GM19193 (cell line): ENCODE results near the gene SRF.

Experiments
- POLR2A ChIP-seq: IDR thresholded peaks from 4 replicates; pipeline ENCODE4 v1.6.1; 2011; ENCODE audit not compliant: insufficient read depth, insufficient read length; ENCODE audit errors: extremely low read depth

Gene SRF

GRCh38 chr6:43173591-43174262 is 2.7 kb downstream of the SRF start:
- TF ChIP-seq POLR2A = no peak

- peak; percentile 67 for TF ChIP-seq POLR2A
Measured at GRCh38 chr6:43174263-43175112, 3.4 kb downstream of the SRF start.

GRCh38 chr6:43175676-43176422 is 4.8 kb downstream of the SRF start:
- TF ChIP-seq POLR2A = no peak

GRCh38 chr6:43176423-43176786 is 5.3 kb downstream of the SRF start:
- TF ChIP-seq POLR2A = no peak

GRCh38 chr6:43178150-43178549 is 7.1 kb downstream of the SRF start:
- no peak for TF ChIP-seq POLR2A

DNA sequence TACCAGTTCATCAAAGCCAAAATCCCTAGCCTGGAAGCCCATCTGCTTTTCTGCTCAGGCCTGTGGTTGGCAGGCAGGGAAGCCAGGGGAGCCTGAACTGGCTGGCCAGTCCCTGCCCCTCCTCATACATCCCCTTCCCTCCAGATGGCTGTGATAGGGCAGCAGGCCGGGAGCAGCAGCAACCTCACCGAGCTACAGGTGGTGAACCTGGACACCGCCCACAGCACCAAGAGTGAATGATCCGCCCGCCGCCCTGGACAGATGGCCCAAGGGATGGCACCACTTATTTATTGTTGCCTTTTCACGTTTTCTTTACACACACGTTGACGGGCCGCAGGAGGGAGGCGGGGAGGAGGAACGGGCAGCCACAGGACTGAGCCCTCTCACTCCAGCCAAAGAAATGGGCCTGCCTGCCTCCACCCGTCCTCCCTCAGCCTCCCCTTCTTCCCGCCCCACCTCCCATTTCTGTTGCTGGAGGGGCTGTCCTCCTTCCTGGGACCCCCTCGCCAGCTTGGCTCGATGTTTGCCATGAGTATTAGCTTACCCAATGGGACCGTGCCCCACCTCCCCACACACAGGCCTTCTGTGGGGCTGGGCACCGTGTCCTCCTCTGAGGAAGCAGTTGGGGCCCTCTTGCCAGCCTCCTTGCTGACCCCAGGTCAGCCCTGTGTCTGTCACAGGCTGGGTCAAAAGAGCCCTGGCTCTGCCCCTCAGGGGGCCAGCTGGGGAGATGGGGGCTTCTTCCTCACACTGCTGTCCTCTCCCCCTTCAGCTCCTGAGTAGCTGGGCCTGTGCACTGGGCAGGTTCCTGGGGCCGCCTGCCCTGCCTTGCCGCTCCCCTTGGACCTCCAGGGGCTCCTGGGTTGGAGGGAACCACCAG is 8.1 kb downstream of the SRF start:
- no peak for TF ChIP-seq POLR2A

DNA sequence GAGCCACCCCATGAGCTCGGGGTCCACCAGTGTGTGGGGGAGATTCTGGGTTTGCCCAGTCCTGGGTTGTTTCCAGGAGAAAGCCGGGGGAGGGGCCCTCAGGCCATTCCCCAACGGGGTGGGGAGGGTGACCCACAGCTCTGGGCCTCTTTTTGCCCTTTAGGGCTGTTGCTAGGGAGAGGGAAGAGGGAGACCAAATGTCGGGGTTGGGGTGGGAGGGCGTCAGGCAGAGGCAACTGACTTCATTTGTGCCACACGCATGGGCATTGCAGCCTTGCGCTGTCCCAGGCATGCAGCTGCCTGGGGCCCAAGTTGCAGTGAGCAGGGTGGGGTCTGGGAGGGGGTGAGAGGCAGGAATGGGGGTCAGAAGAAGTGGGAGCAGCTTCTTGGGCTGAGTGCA is 9.0 kb downstream of the SRF start:
- no peak for TF ChIP-seq POLR2A

- TF ChIP-seq POLR2A = no peak
Measured at GRCh38 chr6:43180985-43181384, 9.9 kb downstream of the SRF start.

- TF ChIP-seq POLR2A = no peak
Measured at GRCh38 chr6:43181621-43181941, 10.5 kb downstream of the SRF start.

DNA sequence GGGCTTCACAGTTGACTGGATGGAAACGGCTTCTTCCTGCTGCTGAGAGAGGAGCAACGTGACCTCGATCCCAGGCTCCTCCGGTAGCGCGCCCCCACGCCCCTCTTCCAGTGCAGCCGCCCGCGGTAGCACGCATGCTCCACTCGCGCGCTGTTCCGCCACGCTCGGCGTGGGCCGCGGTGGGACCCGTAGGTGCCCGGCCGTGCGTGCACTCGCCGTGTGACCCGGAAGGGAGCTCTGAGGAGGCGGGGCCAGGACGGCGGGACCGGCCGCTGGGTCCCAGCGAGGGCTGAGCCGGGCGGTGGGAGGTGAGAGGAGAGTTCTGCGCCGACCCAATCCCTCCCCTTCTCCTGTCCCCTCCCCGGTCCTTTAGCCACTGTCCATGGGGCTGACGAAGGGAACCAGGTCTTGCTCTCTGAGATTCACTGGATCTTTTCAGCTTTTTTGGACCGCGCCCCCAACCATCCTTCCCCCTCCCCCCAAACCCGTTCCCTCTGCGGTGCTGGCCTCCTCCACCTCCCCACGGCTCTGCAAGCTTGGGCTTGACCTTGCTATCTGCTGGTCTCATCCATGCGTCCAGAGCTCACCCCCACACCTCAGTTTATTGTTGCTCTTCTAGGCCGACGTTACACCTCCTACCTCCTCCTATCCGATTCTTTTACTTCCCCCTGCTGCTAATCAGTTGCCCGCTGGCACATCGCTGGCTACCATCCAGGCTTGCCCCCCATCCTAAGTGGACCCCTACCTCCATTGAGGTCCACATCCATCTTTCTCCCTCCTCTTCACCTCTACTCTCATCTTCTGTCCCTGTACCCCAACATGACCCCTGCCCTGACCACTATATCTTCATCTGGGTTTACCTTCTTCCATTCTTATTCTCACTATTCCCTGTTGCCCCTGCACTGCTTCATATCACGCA is 11.1 kb downstream of the SRF start, which contains the start of gene CUL9:
TSS of gene CUL9 (plus strand) at position 255 of the 919 bp plus-strand sequence. CDS start 2,115 bp downstream, outside the sequence.
- peak; percentile 86 for TF ChIP-seq POLR2A

- no peak for TF ChIP-seq POLR2A
Measured at GRCh38 chr6:43183441-43183840, 12.4 kb downstream of the SRF start.

DNA sequence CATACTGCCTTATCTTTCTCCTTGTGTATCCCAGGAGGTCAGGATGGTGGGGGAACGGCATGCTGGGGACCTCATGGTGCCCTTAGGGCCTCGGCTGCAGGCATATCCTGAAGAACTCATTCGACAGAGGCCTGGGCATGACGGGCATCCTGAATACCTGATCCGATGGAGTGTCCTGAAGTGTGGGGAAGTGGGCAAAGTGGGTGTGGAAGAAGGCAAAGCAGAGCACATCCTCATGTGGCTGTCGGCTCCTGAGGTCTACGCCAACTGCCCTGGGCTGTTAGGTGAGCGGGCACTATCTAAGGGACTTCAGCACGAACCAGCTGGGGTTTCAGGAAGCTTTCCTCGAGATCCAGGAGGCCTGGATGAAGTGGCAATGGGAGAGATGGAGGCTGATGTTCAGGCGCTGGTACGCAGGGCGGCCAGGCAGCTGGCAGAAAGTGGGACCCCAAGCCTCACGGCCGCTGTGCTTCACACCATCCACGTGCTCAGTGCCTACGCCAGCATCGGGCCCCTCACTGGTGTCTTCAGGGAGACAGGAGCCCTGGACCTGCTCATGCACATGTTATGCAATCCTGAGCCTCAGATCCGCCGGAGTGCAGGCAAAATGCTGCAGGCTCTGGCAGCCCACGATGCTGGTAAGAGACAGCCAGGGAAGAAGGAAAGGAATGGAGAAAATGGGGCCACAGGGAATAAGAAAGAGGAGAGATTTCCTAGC is 13.4 kb downstream of the SRF start:
- TF ChIP-seq POLR2A = no peak

GRCh38 chr6:43185391-43185985 is 14.4 kb downstream of the SRF start:
- TF ChIP-seq POLR2A = no peak
